Measurements from ENCODE around the gene HELZ.
A peak's percentile ranks its signal among the peaks of the same experiment; 100 is the strongest.
"Not testable (repeated sequence)": the region's sequence is repeated elsewhere in the genome, so short reads cannot be mapped to it uniquely, and the experiment has no call there.

HELZ gene, protein sequence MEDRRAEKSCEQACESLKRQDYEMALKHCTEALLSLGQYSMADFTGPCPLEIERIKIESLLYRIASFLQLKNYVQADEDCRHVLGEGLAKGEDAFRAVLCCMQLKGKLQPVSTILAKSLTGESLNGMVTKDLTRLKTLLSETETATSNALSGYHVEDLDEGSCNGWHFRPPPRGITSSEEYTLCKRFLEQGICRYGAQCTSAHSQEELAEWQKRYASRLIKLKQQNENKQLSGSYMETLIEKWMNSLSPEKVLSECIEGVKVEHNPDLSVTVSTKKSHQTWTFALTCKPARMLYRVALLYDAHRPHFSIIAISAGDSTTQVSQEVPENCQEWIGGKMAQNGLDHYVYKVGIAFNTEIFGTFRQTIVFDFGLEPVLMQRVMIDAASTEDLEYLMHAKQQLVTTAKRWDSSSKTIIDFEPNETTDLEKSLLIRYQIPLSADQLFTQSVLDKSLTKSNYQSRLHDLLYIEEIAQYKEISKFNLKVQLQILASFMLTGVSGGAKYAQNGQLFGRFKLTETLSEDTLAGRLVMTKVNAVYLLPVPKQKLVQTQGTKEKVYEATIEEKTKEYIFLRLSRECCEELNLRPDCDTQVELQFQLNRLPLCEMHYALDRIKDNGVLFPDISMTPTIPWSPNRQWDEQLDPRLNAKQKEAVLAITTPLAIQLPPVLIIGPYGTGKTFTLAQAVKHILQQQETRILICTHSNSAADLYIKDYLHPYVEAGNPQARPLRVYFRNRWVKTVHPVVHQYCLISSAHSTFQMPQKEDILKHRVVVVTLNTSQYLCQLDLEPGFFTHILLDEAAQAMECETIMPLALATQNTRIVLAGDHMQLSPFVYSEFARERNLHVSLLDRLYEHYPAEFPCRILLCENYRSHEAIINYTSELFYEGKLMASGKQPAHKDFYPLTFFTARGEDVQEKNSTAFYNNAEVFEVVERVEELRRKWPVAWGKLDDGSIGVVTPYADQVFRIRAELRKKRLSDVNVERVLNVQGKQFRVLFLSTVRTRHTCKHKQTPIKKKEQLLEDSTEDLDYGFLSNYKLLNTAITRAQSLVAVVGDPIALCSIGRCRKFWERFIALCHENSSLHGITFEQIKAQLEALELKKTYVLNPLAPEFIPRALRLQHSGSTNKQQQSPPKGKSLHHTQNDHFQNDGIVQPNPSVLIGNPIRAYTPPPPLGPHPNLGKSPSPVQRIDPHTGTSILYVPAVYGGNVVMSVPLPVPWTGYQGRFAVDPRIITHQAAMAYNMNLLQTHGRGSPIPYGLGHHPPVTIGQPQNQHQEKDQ (N-terminal part only)

GRCh38 chr17:67245073-67245693, at the start of gene HELZ:
Gene HELZ (minus strand): TSS chr17:67245196. CDS start chr17:67218804, 26,392 bp downstream.
- peak; percentile 90 for DNase-seq

- DNase-seq = peak; percentile 85
Measured at GRCh38 chr17:67293251-67294203, 48.5 kb upstream of the HELZ start.

DNA sequence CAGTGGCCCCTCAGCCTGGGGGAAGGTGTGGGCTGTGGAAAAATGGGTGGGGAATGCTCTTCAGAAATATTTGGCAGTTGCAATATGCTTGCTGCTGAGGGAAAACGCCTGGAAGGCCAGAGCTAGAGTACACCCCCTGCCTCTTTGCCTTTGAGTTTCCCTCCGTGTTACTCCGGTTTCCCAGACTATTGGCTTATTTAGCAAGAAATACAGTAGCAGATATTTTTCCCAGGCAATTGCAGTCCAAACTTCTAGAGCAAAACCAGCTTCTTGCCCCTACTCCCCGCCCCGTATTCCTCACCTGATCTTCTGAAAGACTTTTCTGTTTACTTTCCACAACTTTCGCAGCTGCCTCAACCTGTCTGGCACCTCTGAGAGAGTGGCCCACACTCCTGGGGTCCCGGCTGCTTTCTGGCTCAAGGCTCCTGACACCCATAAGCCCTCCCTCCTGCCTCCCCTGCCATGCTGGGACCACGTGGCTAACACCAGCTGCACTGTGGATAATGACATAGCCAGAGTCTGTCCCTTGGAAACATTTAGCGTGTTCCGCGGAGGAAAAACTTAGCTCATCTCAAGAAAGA, 45.8 kb upstream of the HELZ start:
- DNase-seq = no peak

- no peak for DNase-seq
Measured at GRCh38 chr17:67290244-67290643, 45.2 kb upstream of the HELZ start.

GRCh38 chr17:67289181-67289876, 44.3 kb upstream of the HELZ start:
- no peak for DNase-seq

DNA sequence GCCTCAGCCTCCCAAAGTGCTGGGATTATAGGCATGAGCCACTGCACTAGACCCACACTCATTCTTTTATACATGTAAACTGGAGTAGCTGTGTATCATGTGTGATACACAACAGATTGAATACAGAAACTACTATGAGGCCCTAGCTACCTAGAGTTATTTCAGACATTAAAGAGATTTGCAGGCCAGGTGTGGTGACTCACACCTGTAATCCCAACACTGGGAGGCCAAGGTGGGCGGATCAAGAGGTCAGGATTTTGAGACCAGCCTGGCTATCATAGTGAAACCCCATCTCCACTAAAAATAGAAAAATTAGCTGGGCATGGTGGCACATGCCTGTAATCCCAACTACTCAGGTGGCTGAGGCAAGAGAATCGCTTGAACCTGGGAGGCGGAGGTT, 41.8 kb upstream of the HELZ start:
- DNase-seq = not testable (repeated sequence)

DNA sequence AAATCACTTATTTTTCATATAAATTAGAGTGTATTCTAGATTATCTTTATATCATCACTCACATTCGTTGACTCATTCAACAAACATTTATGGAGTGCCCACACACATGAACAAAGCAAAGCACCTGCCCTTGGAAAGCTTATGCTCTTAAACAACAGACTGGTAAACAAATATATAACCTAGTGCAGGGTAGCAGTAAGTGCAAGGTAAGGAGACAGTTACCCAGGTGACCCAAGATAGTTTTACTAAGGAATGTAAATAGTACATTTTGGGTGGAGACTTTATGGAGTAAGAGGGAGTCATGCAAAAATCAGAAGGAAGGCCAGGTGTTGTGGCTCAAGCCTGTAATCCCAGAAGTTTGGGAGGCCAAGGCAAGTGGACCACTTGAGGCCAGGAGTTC, 40.4 kb upstream of the HELZ start:
- no peak for DNase-seq

DNA sequence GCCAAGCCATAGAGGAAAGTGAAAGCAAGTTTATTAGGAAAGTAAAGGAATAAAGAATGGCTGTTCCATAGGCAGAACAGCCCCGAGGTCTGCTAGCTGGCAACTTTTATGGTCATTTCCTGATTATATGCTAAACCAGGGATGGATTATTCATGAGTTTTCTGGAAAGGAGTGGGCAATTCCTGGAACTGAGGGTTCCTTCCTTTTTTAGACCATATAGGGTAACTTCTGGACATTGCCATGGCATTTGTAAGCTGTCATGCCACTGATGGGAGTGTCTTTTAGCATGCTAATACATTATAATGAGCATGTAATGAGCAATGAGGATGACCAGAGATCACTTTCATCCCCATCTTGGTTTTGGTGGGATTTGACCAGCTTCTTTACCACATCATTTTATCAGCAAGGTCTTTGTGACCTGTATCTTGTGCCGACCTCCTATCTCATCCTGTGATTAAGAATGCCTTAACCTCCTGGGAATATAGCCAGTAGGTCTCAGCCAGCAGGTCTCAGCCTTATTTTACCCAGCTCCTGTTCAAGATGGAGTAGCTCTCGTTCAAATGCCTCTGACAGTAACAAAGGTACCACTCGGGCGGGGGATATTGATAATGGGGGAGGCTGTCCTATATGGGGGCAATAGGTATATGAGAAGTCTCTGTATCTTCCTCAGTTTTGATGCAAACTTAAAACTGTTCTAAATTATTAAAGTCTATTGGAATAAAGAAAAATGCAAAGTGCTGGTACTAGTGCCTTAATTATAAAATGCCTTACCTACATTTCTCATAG, 38.9 kb upstream of the HELZ start:
- DNase-seq = no peak

GRCh38 chr17:67281743-67282142, 36.7 kb upstream of the HELZ start:
- peak; percentile 70 for DNase-seq

DNA sequence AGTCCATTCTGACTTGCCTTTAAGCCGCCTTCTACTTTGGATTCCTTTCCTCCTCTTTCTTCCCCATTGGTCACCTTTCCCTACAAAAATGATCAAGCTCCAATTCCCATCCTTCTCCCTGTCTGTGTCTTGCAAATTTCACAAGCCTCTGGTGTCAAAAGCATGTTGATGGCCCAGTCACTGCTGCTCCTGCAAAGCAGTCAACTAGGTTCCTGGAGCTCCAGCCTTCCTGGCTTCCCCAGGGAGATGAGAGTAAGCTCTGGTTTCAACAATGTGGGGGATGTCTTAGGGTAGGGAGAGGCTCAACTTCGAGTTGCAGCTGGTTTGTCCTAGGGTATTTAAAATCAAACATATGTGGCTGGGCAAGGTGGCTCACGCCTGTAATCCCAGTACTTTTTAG, 36.1 kb upstream of the HELZ start:
- no peak for DNase-seq

- DNase-seq = no peak
Measured at GRCh38 chr17:67280279-67280678, 35.3 kb upstream of the HELZ start.

DNA sequence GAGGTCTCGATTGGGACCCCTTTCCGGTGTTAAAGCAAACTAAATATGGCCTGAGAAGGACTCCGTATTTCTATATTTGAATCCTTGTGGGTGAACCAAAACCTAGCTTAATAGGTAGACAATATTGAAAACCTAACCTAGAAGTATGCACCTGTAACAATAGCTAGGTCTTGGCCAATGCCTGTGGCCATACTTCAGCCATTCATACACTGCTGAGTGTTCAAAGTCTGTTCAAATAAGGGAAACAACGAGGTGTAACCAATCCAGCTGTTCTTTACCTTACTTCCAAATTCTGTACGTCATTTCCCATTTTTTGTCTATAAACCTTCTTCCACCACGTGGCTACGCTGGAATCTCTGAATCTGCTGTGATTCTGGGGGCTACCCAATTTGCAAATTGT, 34.1 kb upstream of the HELZ start:
- no peak for DNase-seq

GRCh38 chr17:67278363-67278762, 33.4 kb upstream of the HELZ start:
- DNase-seq = no peak

GRCh38 chr17:67276075-67276474, 31.1 kb upstream of the HELZ start:
- DNase-seq = peak; percentile 72

GRCh38 chr17:67274466-67274865, 29.5 kb upstream of the HELZ start:
- DNase-seq = no peak

DNA sequence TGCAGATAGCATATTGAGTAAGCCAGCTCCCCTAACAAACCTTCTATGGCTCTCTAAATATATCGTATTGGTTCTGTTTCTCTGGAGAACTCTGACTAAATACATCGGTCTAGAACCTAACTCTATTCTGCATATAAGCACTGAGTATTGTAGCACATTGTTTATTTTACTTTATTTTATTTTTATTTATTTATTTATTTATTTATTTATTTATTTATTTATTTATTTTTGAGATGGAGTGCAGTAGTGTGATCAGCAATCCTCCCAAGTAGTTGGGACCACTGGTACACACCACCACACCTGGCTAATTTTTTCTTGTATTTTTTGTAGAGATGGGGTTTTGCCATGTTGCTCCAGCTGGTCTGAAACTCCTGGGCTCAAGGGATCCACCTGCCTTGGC, 28.9 kb upstream of the HELZ start:
- no peak for DNase-seq

DNA sequence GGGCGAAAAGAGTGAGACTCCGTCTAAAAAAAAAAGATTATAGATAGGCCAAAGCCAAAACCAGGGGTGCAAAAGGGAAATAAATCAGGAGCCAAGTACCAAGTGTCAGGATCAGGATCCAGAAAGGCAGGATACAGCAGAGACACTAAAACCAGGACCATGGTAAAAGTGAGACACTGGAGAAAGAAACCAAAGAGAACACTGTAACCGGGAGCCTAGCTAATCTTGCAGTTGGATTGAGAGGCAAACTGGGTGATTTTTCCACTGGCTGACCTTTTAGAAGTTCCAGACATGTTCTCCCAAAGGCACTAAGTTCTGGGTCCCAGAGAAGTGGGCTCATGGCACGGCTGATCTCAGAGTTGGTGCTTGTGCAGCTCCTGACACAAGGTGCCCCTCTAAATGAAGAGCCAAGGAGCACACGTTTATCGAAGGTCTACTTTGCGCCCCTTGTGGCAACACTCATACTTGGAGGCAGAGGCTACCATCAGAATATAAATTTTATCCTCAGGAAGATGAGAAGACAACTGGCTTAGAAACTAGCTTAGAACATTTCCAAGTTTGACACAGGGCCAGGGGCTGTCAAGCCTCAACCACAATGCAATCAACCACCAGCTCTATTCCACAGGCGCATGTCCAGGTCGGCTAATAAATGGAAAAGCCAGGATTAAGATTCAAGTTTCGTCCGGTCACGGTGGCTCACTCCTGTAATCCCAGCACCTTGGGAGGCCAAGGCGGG, 27.5 kb upstream of the HELZ start:
- no peak for DNase-seq

- not testable (repeated sequence) for DNase-seq
Measured at GRCh38 chr17:67271187-67271586, 26.2 kb upstream of the HELZ start.

- no peak for DNase-seq
Measured at GRCh38 chr17:67270416-67270815, 25.4 kb upstream of the HELZ start.

Measured in islet precursor cell (in vitro differentiated cells).